CD14-positive monocyte (primary cell): ENCODE data around the gene TTC9C. TPM values are rescaled to one million over a fixed set of nuclear protein-coding genes. Genes with fewer than 3 reads are reported as not detected.

Experiments
- DNase-seq, 3 donors: peaks; one replicate each; pipeline ENCODE4 v3.0.0-alpha.2; 2011 to 2022
- H2AFZ ChIP-seq: 2 replicates; pipeline ENCODE4 v1.6.0; 2012; ENCODE audit warnings: mild to moderate bottlenecking, low read depth, low read length, inconsistent platforms; ENCODE audit not compliant: insufficient read depth, poor library complexity, severe bottlenecking
- H3K27ac ChIP-seq, 2 donors: 1 replicate in 1 of 2; 2 replicates in 1 of 2; pipeline ENCODE4 v1.5.1; 2012 to 2013; ENCODE audit warnings: low read length in 2 of 2, control low read depth in 1 of 2, inconsistent platforms in 1 of 2, low read depth in 1 of 2, mild to moderate bottlenecking in 1 of 2
- H3K27me3 ChIP-seq, 2 donors: one replicate each; pipeline versions ENCODE4 v1.6.0 to v1.6.1; 2011 to 2013; ENCODE audit warnings: low read length in 2 of 2; ENCODE audit not compliant: control insufficient read depth in 2 of 2, insufficient read depth in 2 of 2
- H3K36me3 ChIP-seq, 2 donors: replicated peaks in 1 of 2; 1 replicate in 1 of 2; 2 replicates in 1 of 2; pipeline versions ENCODE4 v1.5.1 to v1.6.1; 2012 to 2013; ENCODE audit warnings: low read length in 2 of 2, control low read depth in 1 of 2, inconsistent platforms in 1 of 2, mild to moderate bottlenecking in 1 of 2; ENCODE audit not compliant: insufficient read depth in 2 of 2, control insufficient read depth in 1 of 2
- H3K4me1 ChIP-seq, 2 donors: 1 replicate in 1 of 2; 2 replicates in 1 of 2; pipeline versions ENCODE4 v1.5.1 to v1.6.1; 2012 to 2013; ENCODE audit warnings: low read length in 2 of 2, control low read depth in 1 of 2, inconsistent platforms in 1 of 2, mild to moderate bottlenecking in 1 of 2, moderate library complexity in 1 of 2; ENCODE audit not compliant: insufficient read depth in 2 of 2, control insufficient read depth in 1 of 2
- H3K4me2 ChIP-seq: replicated peaks from 2 replicates; pipeline ENCODE3; 2012; ENCODE audit warnings: low read length, moderate library complexity, mild to moderate bottlenecking; ENCODE audit not compliant: poor library complexity, severe bottlenecking; ENCODE audit errors: extremely low read depth
- H3K4me3 ChIP-seq, 3 experiments: fragments of 200-600 bp in 1 of 3; sonication (generic) in 1 of 3; replicated peaks in 1 of 3; 1 replicate in 2 of 3; 2 replicates in 1 of 3; pipeline ENCODE4 v1.5.1; 2011 to 2013; ENCODE audit warnings: low read length in 3 of 3, mild to moderate bottlenecking in 3 of 3, control low read depth in 2 of 3, low read depth in 2 of 3, inconsistent platforms in 1 of 3, moderate library complexity in 1 of 3
- H3K79me2 ChIP-seq: 2 replicates; pipeline ENCODE4 v1.6.0; 2012; ENCODE audit warnings: mild to moderate bottlenecking, control low read depth, inconsistent platforms, low read length, moderate library complexity; ENCODE audit not compliant: insufficient read depth
- H3K9ac ChIP-seq: 2 replicates; pipeline ENCODE4 v1.6.0; 2017; ENCODE audit warnings: low read length, mild to moderate bottlenecking; ENCODE audit not compliant: insufficient read depth, poor library complexity, severe bottlenecking
- H3K9me3 ChIP-seq, 2 donors: replicated peaks in 1 of 2; 1 replicate in 1 of 2; 2 replicates in 1 of 2; pipeline versions ENCODE4 v1.5.1 to v1.6.1; 2012 to 2013; ENCODE audit warnings: low read length in 2 of 2, control low read depth in 1 of 2; ENCODE audit not compliant: control insufficient read depth in 1 of 2, insufficient read depth in 1 of 2
- H4K20me1 ChIP-seq: 2 replicates; pipeline ENCODE4 v1.6.0; 2012; ENCODE audit warnings: mild to moderate bottlenecking, low read length, control low read depth, moderate library complexity; ENCODE audit not compliant: insufficient read depth
- H3K27ac Mint-ChIP-seq, 7 donors: one replicate each; pipeline ENCODE4 v1.8.0; 2020; ENCODE audit warnings: mild to moderate bottlenecking in 7 of 7, mixed read lengths in 7 of 7, moderate library complexity in 6 of 7, inconsistent platforms in 2 of 7
- H3K27me3 Mint-ChIP-seq, 3 donors: one replicate each; pipeline ENCODE4 v1.8.0; 2021 to 2022; ENCODE audit warnings: low read depth in 3 of 3, mild to moderate bottlenecking in 3 of 3, mixed read lengths in 3 of 3, moderate library complexity in 3 of 3, inconsistent platforms in 1 of 3
- H3K36me3 Mint-ChIP-seq, 2 donors: one replicate each; pipeline ENCODE4 v1.8.0; 2020; ENCODE audit warnings: mixed read lengths in 2 of 2, inconsistent platforms in 1 of 2, mild to moderate bottlenecking in 1 of 2
- H3K4me1 Mint-ChIP-seq: one replicate; pipeline ENCODE4 v1.8.0; 2020; ENCODE audit warnings: mild to moderate bottlenecking, mixed read lengths
- H3K4me3 Mint-ChIP-seq, 2 donors: one replicate each; pipeline ENCODE4 v1.8.0; 2020; ENCODE audit warnings: mild to moderate bottlenecking in 2 of 2, mixed read lengths in 2 of 2, moderate library complexity in 1 of 2
- H3K9me3 Mint-ChIP-seq, 7 donors: one replicate each; pipeline ENCODE4 v1.8.0; 2020 to 2022; ENCODE audit warnings: mixed read lengths in 7 of 7, mild to moderate bottlenecking in 6 of 7, moderate library complexity in 6 of 7, inconsistent platforms in 2 of 7
- WGBS: methylation state at CpG from one replicate; pipeline ENCODE4 v1.1.5; 2013; ENCODE audit warnings: missing lambda C conversion rate; ENCODE audit not compliant: insufficient coverage; 5-methylcytosine and 5-hydroxymethylcytosine counted together
- intact Hi-C, 2 donors: fragments of 100-400 bp; cut with micrococcal nuclease; formaldehyde crosslinking; loops; one replicate each; pipeline versions ENCODE4 v1.15.0 to v1.15.1; 2023
- polyA plus RNA-seq, 3 donors: library from polyadenylated mRNA; depleted of rRNA in 1 of 3; unstranded in 2 of 3; stranded (reverse) in 1 of 3; fragments of 300-500 nt in 2 of 3; fragments of >200 nt in 1 of 3; fragmentation: Illumina TruSeq in 2 of 3; gene quantifications; 1 replicate in 2 of 3; 2 replicates in 1 of 3; pipeline ENCODE4 v1.2.3, GENCODE V29; 2012 to 2021
- TF ChIP-seq, protein P1 (sequence below): fragments of 200-600 bp; IDR thresholded peaks from one replicate; pipeline ENCODE4 v1.8.0; 2022; ENCODE audit warnings: antibody characterized with exemption, mild to moderate bottlenecking

TTC9C gene
- polyA plus RNA-seq, 3 donors = 17.9 to 21.6 (median 20.4) TPM

DNA sequence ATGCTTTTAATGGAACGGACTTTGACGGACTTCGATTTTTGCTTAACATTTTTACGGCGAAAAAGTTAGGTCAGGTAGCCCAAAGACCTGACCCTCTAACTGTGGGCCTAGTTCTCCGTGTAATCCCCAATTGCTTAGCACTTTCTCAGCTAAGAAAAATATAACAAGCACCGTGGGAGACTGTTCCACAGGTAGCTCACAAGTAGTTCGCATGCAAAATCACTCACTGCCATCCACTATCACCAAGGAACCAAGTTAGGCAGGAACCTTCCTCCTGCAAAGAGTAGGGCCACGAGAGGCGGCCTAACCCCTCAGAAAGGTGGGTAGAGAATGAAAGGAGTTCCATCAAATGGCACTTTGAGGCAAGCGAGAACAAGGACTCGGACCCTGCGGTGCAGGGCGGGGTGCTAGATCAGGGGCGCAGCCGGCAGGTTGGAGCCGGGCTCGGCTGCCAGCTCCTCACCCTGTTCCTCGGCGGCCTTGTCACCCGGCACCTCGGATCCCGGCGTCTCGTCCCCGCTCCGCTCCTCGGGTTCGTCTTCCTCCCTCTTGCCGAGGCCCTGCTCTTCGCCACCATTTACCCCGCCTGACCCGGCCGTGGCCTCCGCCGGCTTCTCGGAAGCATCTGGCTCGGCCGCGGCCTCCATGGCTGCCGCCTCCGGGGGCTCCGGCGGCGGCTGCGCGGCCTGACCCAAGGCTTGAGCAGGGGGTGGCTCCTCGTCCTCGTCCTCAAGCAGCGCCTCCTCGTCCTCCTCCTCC lies 2.0 kb upstream of the TTC9C start:
- no peaks in the 10 kb centered on the region for H3K27me3 Mint-ChIP-seq
- H3K36me3 Mint-ChIP-seq = peaks cover 35 to 41% of the 10 kb centered on the region in 2 donors
- Histone ChIP-seq H3K9ac (peak overlapping the region; percentile 91), H3K36me3 (peaks cover 33 to 40% of the 10 kb centered on the region in 2 donors), H3K4me2 (peak overlapping the region; percentile 100), H4K20me1 (peaks cover 57% of the 10 kb centered on the region), H3K4me3 (peak overlapping the region; percentile 84 to 97 (median 91)), H3K27ac (peak overlapping the region; percentile 88 to 91), H3K9me3 (no peaks in the 10 kb centered on the region), H2AFZ (peak overlapping the region; percentile 90), H3K27me3 (no peaks in the 10 kb centered on the region), H3K79me2 (peaks cover 82% of the 10 kb centered on the region), H3K4me1 (peaks cover 36 to 45% of the 10 kb centered on the region in 2 donors)
- TF ChIP-seq, protein P1, sequence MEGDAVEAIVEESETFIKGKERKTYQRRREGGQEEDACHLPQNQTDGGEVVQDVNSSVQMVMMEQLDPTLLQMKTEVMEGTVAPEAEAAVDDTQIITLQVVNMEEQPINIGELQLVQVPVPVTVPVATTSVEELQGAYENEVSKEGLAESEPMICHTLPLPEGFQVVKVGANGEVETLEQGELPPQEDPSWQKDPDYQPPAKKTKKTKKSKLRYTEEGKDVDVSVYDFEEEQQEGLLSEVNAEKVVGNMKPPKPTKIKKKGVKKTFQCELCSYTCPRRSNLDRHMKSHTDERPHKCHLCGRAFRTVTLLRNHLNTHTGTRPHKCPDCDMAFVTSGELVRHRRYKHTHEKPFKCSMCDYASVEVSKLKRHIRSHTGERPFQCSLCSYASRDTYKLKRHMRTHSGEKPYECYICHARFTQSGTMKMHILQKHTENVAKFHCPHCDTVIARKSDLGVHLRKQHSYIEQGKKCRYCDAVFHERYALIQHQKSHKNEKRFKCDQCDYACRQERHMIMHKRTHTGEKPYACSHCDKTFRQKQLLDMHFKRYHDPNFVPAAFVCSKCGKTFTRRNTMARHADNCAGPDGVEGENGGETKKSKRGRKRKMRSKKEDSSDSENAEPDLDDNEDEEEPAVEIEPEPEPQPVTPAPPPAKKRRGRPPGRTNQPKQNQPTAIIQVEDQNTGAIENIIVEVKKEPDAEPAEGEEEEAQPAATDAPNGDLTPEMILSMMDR = no peak
- H3K4me1 Mint-ChIP-seq = peaks cover 45% of the 10 kb centered on the region
- H3K27ac Mint-ChIP-seq = peak overlapping the region; percentile 94 to 98 (median 98)
- peak overlapping the region; percentile 91 to 98 for H3K4me3 Mint-ChIP-seq
- H3K9me3 Mint-ChIP-seq = peaks cover 0 to 3% (median 0%) of the 10 kb centered on the region in 7 donors
- 0% methylated on average over 48 of the region's 51 CpGs for WGBS
- DNase-seq = no peak
- intact Hi-C loops = loop anchor here (1.0 to 5.0 kb wide), 2 partner anchors 16 to 46 kb away; partner anchors contain the start of gene TAF6L (in 2 of the 2)

- peak overlapping the region; percentile 91 to 98 for H3K4me3 Mint-ChIP-seq
- peaks cover 0 to 3% (median 0%) of the 10 kb centered on the region in 7 donors for H3K9me3 Mint-ChIP-seq
- Histone ChIP-seq H3K27ac (peak overlapping the region; percentile 88 to 91), H3K4me1 (peaks cover 36 to 45% of the 10 kb centered on the region in 2 donors), H3K79me2 (peaks cover 82% of the 10 kb centered on the region), H3K9me3 (no peaks in the 10 kb centered on the region), H4K20me1 (peaks cover 55% of the 10 kb centered on the region), H3K27me3 (no peaks in the 10 kb centered on the region), H2AFZ (peak overlapping the region; percentile 90), H3K36me3 (peaks cover 29 to 35% of the 10 kb centered on the region in 2 donors), H3K9ac (peak overlapping the region; percentile 91), H3K4me2 (peak overlapping the region; percentile 100), H3K4me3 (peak overlapping the region; percentile 84 to 97 (median 91))
- H3K4me1 Mint-ChIP-seq = peaks cover 47% of the 10 kb centered on the region
- peak overlapping the region; percentile 94 to 98 (median 98) for H3K27ac Mint-ChIP-seq
- intact Hi-C loops = loop anchor here (1.0 to 5.0 kb wide), 3 partner anchors 17 to 45 kb away; partner anchors contain the start of gene TAF6L (in 2 of the 2)
- no peak for DNase-seq
- H3K27me3 Mint-ChIP-seq = no peaks in the 10 kb centered on the region
- WGBS = under 1% methylated on average over 37 of the region's 37 CpGs
- H3K36me3 Mint-ChIP-seq = peaks cover 32 to 41% of the 10 kb centered on the region in 2 donors
- TF ChIP-seq, protein P1 = no peak
These were observed 1.4 kb upstream of the TTC9C start for GRCh38 chr11:62726915-62727164.
